Measurements from ENCODE around the gene NOL4L. TPM values are rescaled to one million over a fixed set of nuclear protein-coding genes. Genes with fewer than 3 reads are reported as not detected.

The NOL4L gene
- total and polyA plus RNA-seq, 5 experiments from 2014 or later = 10.0 to 66.1 (median 21.5) TPM

DNA sequence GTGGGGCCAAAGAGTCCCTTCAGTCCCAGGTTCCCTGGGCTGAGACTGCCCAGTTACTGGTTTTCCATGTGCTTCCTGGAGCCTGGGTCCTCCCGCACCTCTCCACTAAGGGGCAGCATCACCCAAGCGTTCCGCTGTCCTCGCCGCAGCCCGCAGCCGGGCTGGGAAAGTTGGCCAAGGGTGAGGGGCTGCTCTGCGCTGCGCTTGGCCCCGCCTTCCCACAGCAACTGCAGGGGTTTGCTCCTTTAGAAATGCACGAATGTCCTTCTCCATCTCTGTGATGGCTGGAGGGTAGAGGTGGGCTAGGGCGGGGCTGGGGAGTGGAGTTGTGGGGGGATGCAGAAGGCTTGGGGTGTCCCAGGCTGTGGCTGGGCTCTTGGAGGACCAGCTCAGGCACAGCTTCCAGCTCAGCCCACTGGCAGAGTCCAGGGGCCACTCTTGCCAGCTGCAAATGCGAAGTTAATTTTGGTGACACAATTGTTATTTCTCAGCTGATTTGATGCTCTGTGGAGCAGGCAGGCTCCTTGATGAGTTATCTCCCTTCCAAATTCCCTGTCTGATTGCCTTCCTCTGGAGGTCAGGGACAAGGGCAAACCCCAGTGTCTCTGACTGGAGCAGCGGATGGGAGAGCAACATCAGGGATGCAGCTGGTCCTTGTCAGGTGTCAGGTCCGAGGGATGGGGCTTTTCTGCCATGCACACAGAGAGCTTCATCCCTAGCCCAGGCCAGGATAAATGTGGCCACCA is 63.2 kb downstream of the NOL4L start:
- POLR2A ChIA-PET = interaction anchor here (0.5 to 29.2 kb wide), 15 partner anchors 4 to 257 kb away, joined by 3 to 883 read pairs (median 4); partner anchors contain the start of gene NOL4L
- H3K4me1 Mint-ChIP-seq = peaks cover 31 to 79% (median 66%) of the 10 kb centered on the region in 4 donors
- ATAC-seq (peak; percentile 77 to 81), DNase-seq (peak; percentile 44 to 83 (median 68))
- H3K36me3 Mint-ChIP-seq = peaks cover 0 to 42% (median 11%) of the 10 kb centered on the region in 3 donors
- no peaks in the 10 kb centered on the region for H3K27me3 Mint-ChIP-seq
- peak overlapping the region; percentile 81 to 96 (median 93) for H3K27ac Mint-ChIP-seq
- peak overlapping the region in 9 of 10 donors; percentile 33 to 89 (median 54) for H3K4me3 Mint-ChIP-seq
- H3K9me3 Mint-ChIP-seq = no peaks in the 10 kb centered on the region

DNA sequence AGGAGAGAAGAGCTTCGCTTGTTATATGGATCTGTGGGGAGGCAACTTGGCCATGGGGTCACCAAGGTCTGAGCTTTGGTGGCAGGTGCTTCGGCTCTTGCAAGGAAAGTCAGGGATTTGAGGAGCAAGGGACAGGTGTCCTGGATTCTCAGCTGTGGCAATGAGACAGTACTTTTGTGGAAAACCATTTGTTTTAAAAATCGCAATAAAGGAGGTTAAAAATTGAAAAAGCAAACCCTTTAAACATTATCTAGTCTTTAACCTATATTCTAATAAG is 64.3 kb downstream of the NOL4L start:
- POLR2A ChIA-PET = interaction anchor here (1.1 to 29.2 kb wide), 5 partner anchors 3 to 258 kb away, joined by 3 to 883 read pairs (median 76); no protein-coding TSS in a partner anchor
- H3K4me1 Mint-ChIP-seq = peaks cover 29 to 79% (median 65%) of the 10 kb centered on the region in 4 donors
- no peak for DNase-seq
- ATAC-seq = no peak
- no peaks in the 10 kb centered on the region for H3K27me3 Mint-ChIP-seq
- no peaks in the 10 kb centered on the region for H3K9me3 Mint-ChIP-seq
- peak overlapping the region in 8 of 10 donors; percentile 63 to 96 (median 91) for H3K27ac Mint-ChIP-seq
- peaks cover 0 to 41% (median 9%) of the 10 kb centered on the region in 3 donors for H3K36me3 Mint-ChIP-seq
- H3K4me3 Mint-ChIP-seq = no peak overlapping the region

DNA sequence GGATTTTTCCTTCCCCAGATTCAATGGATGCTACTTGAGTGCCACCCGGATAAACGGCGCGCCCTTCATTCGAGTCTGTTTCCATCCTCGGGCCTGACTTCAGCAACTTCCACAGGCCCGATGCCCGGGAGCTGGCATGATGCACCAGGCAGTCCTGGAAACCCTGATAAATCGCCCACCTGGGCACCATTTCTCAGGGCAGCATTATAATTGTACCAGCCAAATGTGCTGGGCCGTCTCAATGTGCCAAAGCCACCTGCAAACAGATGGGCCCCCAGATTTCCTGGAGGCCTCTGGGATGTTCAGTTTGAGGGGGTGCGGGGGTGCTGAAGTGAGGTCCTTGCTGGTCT is 65.8 kb downstream of the NOL4L start:
- no peaks in the 10 kb centered on the region for H3K9me3 Mint-ChIP-seq
- peak overlapping the region in 5 of 10 donors; percentile 39 to 84 (median 46) for H3K27ac Mint-ChIP-seq
- H3K4me1 Mint-ChIP-seq = peaks cover 39 to 82% (median 68%) of the 10 kb centered on the region in 4 donors
- H3K4me3 Mint-ChIP-seq = no peak overlapping the region
- DNase-seq (no peak), ATAC-seq (no peak)
- POLR2A ChIA-PET = interaction anchor here (1.0 to 29.2 kb wide), 5 partner anchors 2 to 133 kb away, joined by 3 to 883 read pairs (median 76); partner anchors contain the start of gene NOL4L
- H3K27me3 Mint-ChIP-seq = no peaks in the 10 kb centered on the region
- peaks cover 0 to 51% (median 11%) of the 10 kb centered on the region in 3 donors for H3K36me3 Mint-ChIP-seq

DNA sequence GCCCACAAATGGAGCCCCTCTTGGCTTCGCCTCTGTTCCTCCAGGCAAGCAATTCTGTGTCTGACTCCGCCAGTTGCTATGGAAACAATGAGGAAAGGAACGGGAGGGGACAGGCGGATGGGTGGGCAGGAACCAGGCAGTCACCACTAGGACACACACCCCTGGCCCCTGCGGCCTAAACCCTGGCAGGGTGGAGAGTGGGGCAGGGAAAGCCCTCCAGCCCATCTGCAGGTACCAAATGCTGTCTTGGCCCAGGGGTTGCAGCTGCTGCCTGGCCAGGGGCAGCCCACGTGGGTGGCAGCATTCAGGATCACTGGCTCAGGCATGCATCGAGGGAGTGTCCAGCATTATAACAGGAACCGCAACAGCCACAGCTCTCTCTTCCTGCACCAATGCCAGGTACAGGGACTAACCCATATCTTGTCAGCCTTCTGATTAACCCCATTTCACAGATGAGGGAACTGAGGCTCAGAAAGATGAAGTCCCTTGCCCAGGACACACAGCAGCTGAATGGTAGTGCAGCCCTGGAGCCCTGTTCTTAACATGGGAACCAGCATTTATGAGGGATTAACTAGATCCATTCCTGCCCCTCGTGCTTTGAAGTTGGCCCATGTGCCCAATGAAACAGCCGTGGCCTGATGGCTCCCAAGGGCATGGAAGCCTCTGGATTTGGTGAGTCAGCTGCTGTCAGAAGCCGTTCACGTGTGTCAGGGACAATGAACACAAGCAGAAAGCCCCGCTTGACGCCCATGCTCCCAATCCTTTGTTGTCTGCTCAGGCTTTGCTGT is 66.3 kb downstream of the NOL4L start:
- Mint-ChIP-seq H3K9me3 (no peaks in the 10 kb centered on the region), H3K36me3 (peaks cover 0 to 53% (median 14%) of the 10 kb centered on the region in 3 donors), H3K4me1 (peaks cover 35 to 82% (median 68%) of the 10 kb centered on the region in 4 donors), H3K27ac (peak overlapping the region in 6 of 10 donors; percentile 29 to 84 (median 54)), H3K4me3 (no peak overlapping the region), H3K27me3 (no peaks in the 10 kb centered on the region)
- DNase-seq (no peak), ATAC-seq (no peak)
- POLR2A ChIA-PET = interaction anchor here (0.6 to 29.2 kb wide), 6 partner anchors 1 to 161 kb away, joined by 3 to 883 read pairs (median 4); partner anchors contain the start of genes ASXL1 and NOL4L

DNA sequence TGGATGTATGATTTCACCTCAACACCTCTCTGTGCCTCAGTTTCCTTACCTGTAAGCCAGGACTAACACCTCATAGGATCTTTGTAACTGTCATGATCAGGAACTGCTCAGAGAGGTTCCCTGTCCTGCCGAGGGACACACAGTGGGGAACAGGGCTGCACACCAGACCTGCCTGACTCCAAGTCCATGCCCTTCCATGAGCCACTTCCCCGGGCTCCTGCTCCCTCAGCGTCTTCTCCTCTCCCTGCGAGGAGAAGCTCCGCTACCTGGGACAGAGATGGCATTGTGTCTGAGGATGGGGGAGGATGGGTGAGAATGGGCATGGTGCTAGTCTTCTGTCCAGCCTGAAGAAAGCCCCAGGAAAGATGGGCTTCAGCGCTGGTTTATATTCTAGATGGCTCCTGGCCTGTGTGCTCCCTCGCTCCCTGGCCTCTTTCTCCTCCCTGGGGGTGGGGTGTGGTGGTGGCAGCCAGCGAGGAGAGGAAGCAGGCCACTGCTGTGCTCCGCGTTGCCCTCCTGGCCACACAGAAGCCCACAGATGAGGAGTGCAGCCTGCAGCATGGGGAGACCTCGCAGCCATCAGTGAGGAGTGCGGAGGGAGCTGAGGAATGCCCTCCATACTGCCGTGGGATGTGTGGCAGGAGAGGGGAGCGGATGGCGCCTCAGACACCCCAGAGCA is 67.1 kb downstream of the NOL4L start:
- H3K27me3 Mint-ChIP-seq = no peaks in the 10 kb centered on the region
- H3K9me3 Mint-ChIP-seq = no peaks in the 10 kb centered on the region
- peak overlapping the region; percentile 55 to 97 (median 68) for H3K27ac Mint-ChIP-seq
- peak overlapping the region in 2 of 10 donors; percentile 33 to 56 for H3K4me3 Mint-ChIP-seq
- ATAC-seq (no peak), DNase-seq (no peak)
- H3K36me3 Mint-ChIP-seq = peaks cover 0 to 61% (median 19%) of the 10 kb centered on the region in 3 donors
- POLR2A ChIA-PET = interaction anchor here (0.6 to 24.1 kb wide), 5 partner anchors 15 to 160 kb away, joined by 3 to 883 read pairs (median 4); partner anchors contain the start of gene ASXL1
- peaks cover 34 to 82% (median 67%) of the 10 kb centered on the region in 4 donors for H3K4me1 Mint-ChIP-seq

DNA sequence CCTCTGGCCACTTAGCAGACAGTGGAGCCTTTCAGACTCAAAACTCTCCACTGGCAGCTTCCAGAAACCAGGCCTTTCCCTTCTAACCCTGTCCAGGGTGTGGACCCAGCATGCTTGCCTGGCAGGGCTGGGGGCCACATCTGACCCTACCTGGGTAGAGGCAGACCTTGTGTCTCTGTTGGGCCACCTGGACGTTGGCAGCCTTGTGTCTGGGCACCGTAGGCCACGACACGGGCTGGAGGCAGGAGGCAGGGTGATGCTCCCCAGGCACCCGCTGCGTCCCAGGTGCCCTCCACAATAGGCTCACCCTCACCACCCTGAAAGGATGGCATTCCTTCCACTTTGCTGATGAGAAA is 67.6 kb downstream of the NOL4L start:
- ATAC-seq (no peak), DNase-seq (no peak)
- Mint-ChIP-seq H3K27ac (peak overlapping the region in 9 of 10 donors; percentile 60 to 97 (median 82)), H3K36me3 (peaks cover 0 to 65% (median 19%) of the 10 kb centered on the region in 3 donors), H3K4me1 (peaks cover 33 to 81% (median 67%) of the 10 kb centered on the region in 4 donors), H3K9me3 (no peaks in the 10 kb centered on the region), H3K4me3 (peak overlapping the region in 1 of 10 donors; percentile 56), H3K27me3 (no peaks in the 10 kb centered on the region)
- POLR2A ChIA-PET = interaction anchor here (0.6 to 24.1 kb wide), 3 partner anchors 16 to 135 kb away, joined by 3 to 883 read pairs (median 5); no protein-coding TSS in a partner anchor

DNA sequence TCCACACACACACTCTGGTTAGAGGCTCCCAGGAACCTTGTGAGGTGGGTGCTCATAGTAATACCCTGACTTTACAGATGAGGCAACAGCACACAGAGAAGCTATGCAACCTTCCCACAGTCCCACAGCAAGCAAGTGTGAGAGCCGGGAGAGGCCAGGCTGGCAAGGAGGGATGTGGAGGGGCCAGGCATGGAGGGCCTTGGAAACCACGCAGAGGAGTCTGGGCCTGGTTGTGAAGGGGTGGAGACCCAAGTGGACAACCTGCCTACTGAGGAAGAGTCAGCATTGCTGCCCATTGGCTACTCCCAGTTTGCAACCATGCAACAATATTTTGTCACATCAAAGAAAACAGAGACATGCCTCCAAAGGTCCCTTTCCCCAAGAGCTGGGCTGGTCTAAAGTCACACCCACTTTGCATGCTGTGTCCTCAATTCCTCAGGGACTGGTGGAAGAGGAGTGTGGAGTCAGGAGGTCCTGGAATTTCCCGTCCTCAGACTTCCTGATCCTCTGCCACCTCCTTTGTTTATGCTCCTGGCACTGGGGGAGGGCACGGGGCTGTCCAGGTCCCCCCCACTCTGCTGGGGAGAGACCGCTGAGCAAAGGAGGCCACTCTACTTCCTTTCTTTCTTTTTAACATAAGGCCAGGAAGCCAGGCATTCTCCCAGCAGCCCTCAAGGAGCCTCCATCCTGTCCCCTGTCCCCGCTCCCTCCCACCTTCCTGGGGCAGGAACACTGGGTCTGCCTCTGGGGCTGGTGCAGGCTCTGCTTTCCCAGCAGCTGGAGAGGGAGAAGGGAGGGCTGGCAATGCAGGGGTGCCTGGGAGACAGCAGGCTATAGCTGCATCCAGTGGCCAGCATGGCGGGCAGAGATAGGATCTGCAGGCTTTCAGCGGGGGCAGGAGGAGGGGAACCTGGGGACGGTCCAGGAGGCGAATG is 68.3 kb downstream of the NOL4L start:
- POLR2A ChIA-PET = interaction anchor here (0.8 to 24.1 kb wide), 5 partner anchors 17 to 157 kb away, joined by 3 to 883 read pairs (median 3); no protein-coding TSS in a partner anchor
- DNase-seq (no peak), ATAC-seq (no peak)
- Mint-ChIP-seq H3K4me3 (peak overlapping the region in 8 of 10 donors; percentile 12 to 87 (median 44)), H3K9me3 (no peaks in the 10 kb centered on the region), H3K36me3 (peaks cover 0 to 72% (median 25%) of the 10 kb centered on the region in 3 donors), H3K4me1 (peaks cover 37 to 81% (median 67%) of the 10 kb centered on the region in 4 donors), H3K27ac (peak overlapping the region; percentile 63 to 98 (median 96)), H3K27me3 (no peaks in the 10 kb centered on the region)

DNA sequence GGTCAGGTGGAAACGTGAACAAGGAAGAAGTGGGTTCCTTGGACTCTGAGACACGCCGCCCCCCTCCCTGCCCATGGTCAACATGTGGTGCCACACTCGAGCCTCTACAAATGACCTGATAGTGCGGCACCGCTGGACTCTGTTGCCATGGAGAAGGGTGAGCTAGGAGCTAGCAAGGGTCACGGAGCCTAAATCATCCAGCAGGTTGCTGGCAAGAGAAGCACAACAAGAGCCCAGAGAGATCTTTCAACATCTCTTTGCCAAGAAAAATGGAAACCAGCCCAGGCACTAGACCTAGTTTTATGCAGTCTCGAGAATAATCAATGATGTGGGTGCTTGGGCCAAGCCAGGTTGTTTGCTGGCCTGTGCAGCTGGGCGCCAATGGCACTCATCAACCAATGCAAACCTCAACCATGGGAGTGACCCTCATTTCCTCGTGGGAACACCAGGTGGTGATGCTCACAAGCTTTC is 69.5 kb downstream of the NOL4L start:
- Mint-ChIP-seq H3K4me1 (peaks cover 39 to 73% (median 68%) of the 10 kb centered on the region in 4 donors), H3K9me3 (no peaks in the 10 kb centered on the region), H3K27me3 (no peaks in the 10 kb centered on the region), H3K36me3 (peaks cover 0 to 73% (median 28%) of the 10 kb centered on the region in 3 donors), H3K4me3 (peak overlapping the region in 8 of 10 donors; percentile 30 to 94 (median 82)), H3K27ac (peak overlapping the region; percentile 67 to 98 (median 97))
- POLR2A ChIA-PET = interaction anchor here (0.7 to 24.1 kb wide), 8 partner anchors 18 to 156 kb away, joined by 3 to 883 read pairs (median 3); no protein-coding TSS in a partner anchor
- DNase-seq (no peak), ATAC-seq (no peak)

DNA sequence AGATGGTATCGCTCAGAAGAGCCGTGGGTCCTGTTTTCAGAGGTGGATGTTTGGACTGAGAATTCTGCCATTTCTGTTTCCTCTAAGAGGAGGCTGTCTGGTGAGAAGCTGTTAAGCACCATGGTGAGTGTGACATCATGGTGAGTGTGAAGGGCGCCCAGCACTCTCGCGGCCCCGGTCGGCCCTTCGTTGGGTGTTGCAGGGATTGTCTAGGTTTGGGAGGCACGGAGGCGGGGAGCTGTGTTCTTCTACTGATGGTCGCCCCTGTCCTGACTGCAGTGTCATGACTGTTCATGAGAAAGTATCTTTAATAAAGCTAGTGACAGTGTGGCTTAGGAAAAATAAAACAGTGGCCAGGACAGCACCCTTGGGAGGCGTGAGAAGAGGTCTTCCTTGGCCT is 70.4 kb downstream of the NOL4L start:
- peaks cover 0 to 70% (median 33%) of the 10 kb centered on the region in 3 donors for H3K36me3 Mint-ChIP-seq
- ATAC-seq (no peak), DNase-seq (peak in 1 of 10 donors; percentile 2)
- H3K9me3 Mint-ChIP-seq = no peaks in the 10 kb centered on the region
- POLR2A ChIA-PET = interaction anchor here (0.7 to 24.1 kb wide), 4 partner anchors 19 to 112 kb away, joined by 3 to 883 read pairs (median 4); no protein-coding TSS in a partner anchor
- H3K27me3 Mint-ChIP-seq = no peaks in the 10 kb centered on the region
- peaks cover 44 to 76% (median 74%) of the 10 kb centered on the region in 4 donors for H3K4me1 Mint-ChIP-seq
- peak overlapping the region; percentile 77 to 94 (median 87) for H3K4me3 Mint-ChIP-seq
- H3K27ac Mint-ChIP-seq = peak overlapping the region; percentile 94 to 98 (median 97)

DNA sequence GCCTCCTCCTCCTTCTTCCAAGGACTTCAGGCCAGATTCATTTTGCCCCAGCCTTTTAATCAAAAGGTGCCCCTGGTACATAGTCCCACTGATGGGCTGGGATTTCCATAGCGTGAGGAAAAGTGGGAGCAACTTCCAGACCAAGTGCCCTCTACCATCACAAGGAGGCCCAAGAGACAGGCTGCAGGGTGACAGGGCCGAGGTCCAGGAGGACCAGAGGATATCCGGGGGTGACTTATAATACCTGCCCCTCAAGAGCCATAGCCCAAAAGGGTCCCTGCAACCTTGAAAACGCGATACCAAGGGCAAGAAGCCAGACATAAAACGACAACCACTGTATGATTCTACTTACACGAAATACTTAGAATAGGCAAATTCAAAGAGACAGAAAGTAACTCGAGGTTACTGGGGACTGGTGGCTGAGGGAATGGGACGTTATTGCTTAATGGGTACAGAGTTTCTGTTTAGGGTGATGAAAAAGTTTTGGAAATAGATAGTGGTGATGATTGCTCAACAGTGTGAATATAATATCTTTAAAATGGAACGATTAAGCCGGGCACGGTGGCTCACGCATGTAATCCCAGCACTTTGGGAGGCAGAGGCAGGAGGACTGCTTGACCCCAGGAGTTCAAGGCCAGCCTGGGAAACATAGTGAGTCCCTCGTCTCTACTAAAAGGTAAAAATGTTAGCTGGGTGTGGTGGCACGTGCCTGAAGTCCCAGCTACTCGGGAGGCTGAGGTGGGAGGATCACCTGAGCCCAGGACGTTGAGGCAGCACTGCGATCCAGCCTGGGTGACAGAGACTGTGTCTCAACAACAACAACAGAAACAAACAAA is 71.9 kb downstream of the NOL4L start:
- H3K9me3 Mint-ChIP-seq = no peaks in the 10 kb centered on the region
- H3K27me3 Mint-ChIP-seq = no peaks in the 10 kb centered on the region
- DNase-seq (peak in 1 of 10 donors; percentile 55), ATAC-seq (no peak)
- peak overlapping the region; percentile 77 to 94 (median 87) for H3K4me3 Mint-ChIP-seq
- H3K27ac Mint-ChIP-seq = peak overlapping the region; percentile 94 to 98 (median 97)
- POLR2A ChIA-PET = interaction anchor here (1.0 to 24.1 kb wide), 3 partner anchors 20 to 139 kb away, joined by 3 to 883 read pairs (median 105); no protein-coding TSS in a partner anchor
- H3K36me3 Mint-ChIP-seq = peaks cover 0 to 58% (median 32%) of the 10 kb centered on the region in 3 donors
- peaks cover 54 to 89% (median 86%) of the 10 kb centered on the region in 4 donors for H3K4me1 Mint-ChIP-seq

Data from naive thymus-derived CD8-positive, alpha-beta T cell (primary cell).